Inferior parietal cortex (tissue), 1 donor: Measurements from ENCODE around the gene CCIN.
"Not testable (repeated sequence)": the region's sequence is repeated elsewhere in the genome, so short reads cannot be mapped to it uniquely, and the experiment has no call there.

Source experiments
- DNase-seq: peaks from one replicate; pipeline ENCODE4 v3.0.0-alpha.2; 2016; ENCODE audit errors: extremely low spot score

Gene CCIN

DNA sequence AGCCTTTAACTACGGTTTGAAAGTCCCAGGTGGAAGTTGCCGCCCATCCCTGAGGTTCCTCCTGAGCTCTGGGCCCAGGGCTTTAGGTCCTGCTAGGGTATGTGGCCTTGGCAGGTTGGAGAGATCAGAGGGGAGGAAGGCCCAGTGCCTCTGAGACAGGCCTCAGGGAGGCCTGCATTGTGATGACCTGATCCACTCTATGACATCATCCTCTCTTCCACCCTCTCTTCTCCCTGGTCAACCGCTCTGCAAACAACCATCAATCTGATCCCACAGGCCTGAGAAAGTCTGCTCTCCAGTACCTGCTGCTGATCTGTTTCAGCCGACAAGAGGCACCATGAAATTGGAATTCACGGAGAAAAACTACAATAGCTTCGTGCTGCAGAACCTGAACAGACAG lies at the start of gene CCIN:
Gene CCIN (plus strand): TSS at position 223 of the 400 bp plus-strand sequence. CDS start 115 bp downstream, at position 338.
- DNase-seq: no peak

DNA sequence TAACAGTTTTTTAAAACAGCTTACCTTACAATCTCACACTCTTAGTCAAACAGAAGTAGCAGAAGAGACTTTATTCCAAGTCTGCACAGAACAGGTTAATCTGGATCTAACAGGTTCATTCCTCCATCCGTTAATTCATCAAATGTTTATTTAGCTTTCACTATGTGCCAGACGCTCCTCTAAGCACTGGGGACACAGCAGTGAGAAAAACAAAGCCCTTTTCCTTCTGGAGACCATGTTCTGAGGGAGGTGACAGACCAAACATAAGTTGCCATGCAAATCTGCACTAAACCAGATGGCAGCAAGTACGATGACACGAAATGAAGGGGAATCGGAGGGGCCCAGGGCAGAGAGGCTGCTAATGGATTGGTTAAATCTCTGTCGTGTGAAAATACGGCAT lies 49.7 kb upstream of the CCIN start:
- DNase-seq: no peak

DNA sequence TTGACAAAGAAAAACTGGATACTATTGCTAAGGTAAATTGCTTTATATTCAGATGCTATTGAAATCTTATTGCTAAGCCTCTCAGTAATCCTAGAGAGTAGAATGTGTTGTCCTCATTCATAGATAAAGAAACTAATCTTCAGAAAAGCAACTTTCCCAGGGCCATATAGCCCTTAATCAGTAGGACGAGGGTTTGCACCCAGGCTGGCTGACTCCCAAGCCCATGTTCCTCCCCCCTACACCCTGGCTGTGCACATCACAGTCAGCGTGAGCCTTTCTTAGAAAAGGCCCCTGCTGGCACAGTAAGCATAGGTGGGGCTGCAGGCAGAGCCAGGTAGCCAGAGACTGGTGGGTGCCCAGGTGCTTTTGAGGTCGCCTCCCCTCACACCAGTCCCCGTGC lies 48.5 kb upstream of the CCIN start:
- no peak for DNase-seq

DNA sequence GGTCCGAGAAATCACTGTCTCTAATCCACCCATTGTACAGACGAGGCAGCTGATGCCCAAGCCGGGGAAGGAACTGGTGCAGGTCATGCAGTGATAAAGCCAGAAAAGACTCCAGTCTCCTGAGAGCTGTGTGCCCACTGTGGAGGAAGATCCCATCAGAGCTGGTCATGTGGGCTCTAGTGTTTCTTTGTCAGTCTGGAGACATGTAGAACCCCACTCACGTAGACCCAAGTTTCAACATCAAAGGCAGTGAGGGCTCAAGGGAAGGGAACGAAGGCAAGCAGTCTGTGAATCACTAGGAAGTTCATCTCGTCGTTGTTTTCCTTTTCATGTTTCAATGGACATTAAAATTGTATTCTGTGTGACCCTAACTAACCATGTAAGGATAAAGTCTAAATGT lies 47.2 kb upstream of the CCIN start:
- no peak for DNase-seq

DNA sequence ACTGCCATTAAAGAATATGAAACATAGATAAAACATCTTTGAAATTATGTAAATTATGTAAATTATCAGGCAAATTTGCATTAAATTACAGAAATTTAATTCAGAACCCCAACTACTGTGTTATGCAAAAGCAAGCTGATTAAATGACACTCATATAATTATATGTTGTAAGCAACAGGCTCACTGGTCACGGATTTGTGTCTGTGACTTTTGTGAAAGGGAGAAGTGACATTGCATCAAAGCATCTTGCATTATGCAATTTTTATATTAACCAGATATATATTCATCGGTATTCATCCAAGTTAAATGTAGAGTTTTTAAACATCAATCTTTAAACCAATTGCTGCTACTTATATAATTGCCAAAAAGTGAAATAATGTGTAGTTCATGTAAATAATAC lies 45.7 kb upstream of the CCIN start:
- DNase-seq: no peak

DNA sequence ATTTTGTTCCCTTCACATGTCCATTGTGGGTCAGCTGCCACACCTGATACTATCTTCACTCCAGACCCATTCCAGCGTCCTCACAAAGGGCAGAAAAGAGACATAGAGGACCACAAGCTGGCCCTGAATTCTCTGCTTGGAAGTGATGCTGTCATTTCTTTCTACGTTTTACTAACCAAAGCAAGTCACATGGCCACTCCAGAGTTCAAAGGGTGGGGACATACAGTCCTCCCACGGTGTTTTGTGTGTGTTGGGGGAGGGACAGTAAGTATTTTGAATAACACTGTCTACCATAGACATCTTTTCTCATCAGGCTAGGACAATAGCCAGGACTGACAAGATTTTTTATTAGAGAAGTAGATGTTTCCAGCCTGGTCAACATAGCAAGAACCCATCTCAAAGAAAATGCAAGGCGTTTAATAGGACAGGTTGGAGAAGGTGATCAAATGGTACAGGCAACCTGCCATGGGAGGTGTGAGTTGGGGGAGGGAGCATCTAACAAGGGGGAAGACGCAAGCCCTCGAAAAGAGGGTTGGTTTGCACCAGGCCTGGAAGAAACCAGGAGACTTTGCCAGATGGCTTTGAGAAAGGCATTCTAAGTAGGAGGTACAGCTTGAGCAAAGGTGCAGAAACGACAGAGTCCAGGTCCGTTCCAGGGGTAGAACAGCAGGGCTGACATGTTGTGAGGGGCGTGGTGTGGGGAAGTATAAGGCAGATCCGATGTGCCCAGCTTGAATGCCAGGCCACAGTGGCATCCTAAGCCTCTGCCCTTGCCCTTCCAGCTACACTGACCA lies 43.9 kb upstream of the CCIN start:
- no peak for DNase-seq

DNA sequence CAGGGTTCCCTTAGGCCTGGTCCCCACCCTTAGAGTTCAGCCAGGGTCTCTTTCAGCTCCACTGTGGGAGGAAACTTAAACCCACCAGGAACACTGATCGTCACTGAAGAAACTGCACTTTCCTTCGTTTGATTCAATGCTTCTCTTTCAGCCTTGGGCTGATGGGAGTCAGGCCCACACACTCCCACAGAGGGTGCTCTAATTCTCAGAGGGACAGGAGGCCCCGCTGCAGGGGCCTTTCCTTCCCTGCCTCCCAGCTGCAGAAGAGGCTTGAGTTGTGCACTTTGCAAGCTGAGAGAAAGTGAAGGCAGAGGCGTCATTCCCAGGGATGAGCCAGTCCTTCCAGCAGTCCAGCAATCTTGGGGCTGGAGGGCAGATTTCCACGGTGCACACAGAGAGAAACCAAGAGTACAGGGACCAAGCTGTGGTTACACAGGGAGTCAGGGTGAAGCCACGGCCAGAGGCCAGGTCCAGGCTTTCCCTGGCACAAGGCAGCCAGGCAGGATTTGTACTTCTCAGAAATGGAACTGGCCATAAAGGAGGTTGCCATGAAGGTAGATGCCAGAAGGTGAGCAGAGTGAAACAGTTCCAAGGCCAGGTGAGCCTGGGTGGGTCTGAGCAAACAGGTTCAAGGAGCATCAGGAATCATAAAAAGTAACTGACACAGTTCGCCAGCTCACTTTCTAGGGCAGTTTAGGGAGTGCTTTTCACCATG lies 43.0 kb upstream of the CCIN start:
- no peak for DNase-seq

DNA sequence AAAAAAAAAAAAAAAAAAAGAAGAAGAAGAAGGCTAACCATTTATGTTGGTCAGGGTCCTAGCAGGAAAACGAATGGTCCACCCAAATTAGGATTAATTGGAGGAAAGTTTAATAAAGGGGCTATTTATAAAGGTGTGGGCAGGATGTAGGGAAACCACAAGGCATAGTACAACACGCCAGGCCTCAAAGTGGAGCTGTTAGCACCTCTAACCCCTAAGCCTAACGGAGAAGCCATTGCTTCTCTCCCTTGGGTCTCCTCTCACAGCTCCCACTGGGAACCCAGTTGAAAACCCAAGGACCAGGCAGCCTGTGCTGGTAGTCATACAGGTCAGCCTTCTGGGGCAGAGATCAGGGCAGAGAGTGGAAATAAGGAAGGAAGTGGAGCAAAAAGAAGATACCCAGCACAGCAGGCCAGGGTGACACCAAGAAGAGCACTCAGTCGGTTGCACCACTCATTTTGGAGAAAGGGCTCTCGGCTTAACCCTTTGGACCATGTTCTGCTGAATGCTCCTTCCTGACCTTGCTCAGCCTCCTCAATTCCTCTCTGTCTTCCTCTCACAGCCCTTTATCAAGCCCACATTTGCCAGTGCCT lies 41.4 kb upstream of the CCIN start:
- no peak for DNase-seq

DNA sequence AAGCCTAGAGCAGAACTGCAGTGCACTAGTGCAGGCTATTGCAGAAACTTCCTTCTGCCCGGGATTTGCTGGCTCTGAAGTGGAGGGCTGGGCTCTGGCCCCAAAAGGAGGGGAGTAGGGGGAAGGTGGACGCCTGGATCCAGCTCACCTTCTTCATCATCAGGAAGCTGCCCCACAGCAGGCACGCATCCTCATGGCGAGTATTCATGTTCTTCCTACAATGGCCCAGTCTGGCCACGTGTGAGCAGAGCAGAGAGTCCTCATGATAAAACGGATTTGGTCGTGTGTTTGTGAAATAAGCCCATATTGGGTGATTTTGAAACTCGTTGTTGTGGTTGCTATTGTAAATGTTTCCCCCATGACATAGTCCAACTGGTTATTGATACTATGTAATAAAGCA lies 40.8 kb upstream of the CCIN start:
- no peak for DNase-seq

DNA sequence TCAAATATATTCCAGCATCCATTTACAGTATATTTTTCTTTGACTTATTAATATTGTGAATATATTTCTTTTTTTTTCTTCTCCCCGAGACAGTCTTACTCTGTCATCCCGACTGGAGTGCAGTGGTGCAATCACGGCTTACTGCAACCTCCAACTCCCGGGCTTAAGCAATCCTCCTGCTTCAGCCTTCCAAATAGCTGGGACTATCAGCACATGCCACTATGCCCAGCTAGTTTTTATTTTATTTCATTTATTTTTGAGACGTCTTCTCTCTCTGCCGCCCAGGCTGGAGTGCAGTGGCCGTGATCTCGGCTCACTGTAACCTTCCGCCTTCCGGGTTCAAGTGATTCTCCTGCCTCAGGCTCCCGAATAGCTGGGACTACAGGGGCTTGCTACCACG lies 40.0 kb upstream of the CCIN start:
- no peak for DNase-seq

DNA sequence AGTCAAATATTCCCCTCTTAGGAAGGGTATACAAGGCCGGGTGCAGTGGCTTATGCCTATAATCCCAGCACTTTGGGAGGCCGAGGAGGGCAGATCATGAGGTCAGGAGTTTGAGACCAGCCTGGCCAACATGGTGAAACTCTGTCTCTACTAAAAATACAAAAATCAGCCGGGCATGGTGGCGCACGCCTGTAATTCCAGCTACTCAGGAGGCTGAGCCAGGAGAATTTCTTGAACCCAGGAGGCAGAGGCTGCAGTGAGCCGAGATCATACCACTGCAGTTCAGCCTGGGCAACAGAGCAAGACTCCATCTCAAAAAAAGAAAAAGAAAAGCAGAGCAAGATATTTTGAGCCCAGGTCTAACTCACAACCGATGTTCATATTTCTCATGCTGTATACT lies 37.5 kb upstream of the CCIN start:
- not testable (repeated sequence) for DNase-seq

DNA sequence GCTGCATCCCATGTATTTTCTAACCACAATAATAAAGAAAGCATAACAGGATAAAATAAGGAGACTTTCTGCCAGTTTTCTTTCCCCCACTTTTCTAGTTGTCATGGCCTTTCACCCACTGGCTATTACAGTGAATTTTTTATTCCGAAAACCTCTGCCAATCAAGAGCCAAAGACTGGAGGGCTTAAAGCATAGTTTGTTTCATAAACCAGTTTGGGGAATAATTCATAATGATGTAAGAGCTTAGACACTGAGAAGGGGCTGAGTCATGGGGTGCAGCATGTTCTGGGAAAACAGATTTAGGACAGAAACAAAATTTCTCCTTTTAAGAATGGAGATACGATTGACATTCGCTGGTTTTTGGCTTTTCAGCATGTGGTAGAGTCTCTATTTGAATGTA lies 37.1 kb upstream of the CCIN start:
- no peak for DNase-seq

DNA sequence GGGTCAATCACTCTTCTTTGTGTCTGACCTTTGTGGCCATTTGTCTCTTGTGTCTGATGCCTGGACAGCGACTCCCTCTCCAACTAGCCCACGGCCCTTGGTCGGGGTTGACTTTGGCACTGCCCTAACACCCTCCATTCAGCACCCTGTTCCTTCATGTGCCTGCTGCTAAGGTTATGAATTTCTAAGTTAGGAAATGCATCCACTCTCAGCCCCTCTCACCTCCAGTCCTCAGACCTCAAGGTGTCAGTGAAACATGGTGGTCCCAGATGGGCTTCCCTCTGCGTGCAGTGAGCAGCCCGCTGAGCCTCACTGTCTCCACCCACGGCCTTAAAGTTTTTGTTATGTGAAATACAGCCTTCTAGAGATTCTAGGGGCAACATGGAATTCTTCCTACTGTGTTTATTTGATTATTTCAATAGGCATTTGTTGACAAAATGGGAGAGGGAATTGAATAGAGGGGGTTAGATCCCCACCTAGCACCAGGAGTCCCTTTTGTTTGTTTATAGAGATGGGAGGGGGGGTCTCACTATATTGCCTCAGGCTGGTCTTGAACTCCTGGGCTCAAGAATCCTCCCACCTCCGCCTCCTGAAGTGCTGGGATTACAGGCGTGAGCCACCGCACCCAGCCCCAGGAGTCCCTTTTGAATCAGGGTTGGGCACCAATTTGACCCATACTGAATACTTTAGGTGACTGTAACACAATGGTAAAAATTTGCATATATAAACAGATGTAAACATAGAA lies 34.3 kb upstream of the CCIN start:
- no peak for DNase-seq

DNA sequence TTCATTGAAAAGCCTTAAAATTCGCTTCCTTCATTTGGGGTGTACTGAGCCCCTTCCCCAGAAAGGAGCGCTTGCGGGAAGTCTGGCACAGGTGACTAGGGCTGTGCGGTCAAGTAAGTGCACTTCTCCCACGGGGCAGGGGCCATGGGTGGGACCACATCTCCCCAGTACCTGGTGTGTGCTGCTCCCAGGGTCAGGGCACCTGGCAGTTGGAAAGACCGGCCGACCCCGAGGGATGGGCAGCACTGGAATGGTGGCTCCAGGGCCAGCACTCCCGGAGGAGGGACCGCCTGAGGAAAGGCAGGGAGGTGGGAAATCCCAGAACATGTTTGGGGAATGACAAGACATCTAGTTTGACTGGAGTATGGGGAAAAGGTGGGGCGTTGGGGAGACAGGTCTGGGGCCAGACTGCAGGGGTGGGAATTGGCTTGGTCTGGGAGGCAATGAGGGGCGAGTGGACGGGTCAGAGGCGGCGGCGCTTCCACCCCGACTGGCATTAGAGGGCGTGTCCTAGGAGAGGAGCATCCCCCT lies 33.4 kb upstream of the CCIN start:
- DNase-seq: no peak

DNA sequence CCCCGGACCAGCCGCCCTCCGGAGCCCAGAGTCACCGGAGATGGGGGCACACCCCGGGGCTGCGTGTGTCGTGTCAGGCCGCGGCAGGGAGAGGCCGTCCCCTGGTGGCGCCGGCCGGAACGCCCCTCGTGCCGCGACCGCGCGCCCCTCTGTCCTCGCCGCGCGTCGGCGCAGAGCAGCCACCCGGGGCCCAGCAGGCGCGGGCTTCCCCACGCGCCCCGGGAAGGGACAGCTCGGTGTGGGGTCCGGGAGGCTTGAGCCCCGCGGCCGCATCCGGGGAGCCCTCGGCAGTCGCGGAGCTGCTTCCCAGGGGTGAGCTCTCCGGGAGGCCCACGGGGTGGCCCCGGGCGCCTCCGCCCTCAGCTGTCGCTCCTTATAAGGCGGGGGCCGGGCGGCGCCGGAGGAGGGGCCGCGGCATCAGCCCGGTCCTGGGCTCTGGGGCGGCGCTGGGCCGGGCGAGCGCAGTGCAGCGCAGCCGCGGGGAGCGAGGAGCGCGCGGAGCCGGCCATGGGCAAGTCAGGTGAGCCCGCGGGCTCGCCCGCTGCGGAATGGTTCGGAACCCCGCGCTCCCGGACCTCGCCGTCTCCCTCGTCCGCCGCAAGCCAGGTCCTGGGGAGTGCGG lies 32.8 kb upstream of the CCIN start, which contains the start of gene GLIPR2:
Gene GLIPR2 (plus strand): TSS at position 462 of the 622 bp plus-strand sequence. CDS start 46 bp downstream, at position 508.
- peak; percentile 63 for DNase-seq

DNA sequence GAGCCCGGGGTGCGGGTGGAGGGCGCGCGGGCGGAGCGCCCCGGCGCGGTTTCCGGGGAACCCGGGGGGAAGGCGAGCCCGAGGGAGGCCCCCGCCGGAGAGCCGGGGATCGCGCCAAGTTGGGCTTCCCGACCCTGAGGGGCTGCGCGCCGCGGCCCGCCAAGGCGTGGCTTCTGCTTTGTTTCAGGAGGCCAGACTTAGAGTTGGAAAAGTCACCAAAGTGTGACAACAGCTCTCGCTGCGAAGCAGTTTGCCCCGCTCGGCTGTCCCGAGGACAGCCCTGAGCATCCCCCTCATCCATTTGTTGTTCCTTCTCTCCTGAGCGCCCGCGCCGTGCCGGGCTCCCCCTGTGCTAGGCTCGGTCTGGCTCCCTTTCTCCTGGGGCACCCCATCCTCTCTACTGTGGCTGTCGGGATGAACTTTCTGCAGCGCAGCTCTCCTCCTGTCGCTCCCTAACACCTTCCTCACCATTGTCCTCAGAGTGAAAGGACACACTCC lies 32.2 kb upstream of the CCIN start:
- no peak for DNase-seq

DNA sequence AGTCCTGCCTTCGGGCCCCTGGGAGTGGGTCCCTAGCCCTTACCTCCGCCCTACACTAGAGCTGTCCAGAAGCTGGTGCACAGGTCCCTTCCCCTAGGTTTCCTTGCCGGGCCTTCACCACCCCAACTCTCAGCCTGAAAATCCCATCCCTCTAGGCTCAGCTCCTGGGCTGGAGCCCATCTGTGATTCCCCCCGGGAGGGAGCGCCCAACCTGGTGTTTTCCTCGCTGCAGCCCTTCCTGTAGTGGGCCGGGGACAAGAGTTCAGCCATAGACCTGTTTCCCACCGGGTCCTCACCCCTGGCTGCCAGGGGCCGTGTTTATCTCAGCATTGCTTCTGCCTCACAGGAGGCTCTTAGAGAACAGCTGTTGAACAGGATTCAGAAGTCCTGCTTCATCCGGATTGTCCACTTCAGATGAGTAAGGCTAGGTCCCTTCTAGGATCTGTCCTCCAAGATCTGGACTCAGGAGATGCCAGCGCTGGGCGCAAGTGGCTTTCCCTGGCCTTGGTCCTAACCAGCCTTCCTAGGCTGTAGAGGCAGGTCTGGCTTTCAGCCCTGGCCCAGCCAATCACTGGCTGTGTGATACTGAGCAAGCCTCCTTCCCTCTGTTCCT lies 31.7 kb upstream of the CCIN start:
- DNase-seq: no peak

DNA sequence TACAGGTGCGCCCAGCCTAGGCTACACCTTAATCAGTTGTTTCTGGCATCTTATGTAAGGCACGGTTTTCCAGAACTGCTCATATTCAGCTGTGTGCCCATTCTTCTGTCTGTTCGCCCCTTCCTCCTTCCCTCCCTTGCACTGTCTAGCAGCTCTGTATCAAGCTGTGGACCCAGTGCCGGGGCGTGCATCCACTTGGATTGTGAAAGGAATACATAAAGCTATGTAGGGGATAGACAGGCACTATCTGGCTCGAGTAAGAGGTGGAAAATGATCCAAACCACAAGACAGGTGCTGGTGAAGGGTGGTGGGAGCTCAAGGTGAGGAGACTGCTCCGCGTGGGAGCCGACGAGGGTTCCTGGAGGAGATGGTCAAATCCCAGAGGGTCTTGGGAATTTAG lies 30.7 kb upstream of the CCIN start:
- no peak for DNase-seq

DNA sequence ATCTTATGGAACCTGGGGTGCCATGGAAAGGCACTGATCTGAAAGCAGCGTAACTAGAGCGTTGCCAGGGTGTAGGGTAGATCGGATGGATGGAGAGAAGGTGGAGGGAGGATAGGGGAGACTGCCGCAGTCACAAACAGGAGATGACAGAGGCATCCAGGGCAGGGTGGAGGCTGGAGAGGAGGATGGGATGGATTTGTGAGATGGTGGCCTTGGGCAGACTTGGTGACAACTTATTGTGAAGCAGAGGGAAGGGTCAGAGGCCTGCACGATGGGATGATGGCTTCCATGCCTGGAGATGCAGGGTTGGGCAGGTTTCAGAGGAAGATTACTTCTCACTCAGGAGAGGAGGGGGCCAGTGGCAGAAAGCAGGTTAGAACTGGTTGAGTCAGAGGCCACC lies 30.3 kb upstream of the CCIN start:
- no peak for DNase-seq
